ENCODE results near the gene FOXC1.

GRCh38 chr6:1618311-1619097, 8.8 kb downstream of the FOXC1 start:
- TF ChIP-seq REST (IDR thresholded peaks at IDR 0.05; ENCODE audit: borderline replicate concordance), result no peak
- TF ChIP-seq CTCF (IDR thresholded peaks at IDR 0.05; ENCODE audit: poor library complexity, severe bottlenecking), result no peak
- TF ChIP-seq EP300 (conservative IDR thresholded peaks at IDR 0.05; ENCODE audit: poor library complexity, severe bottlenecking), result no peak

Data from neural cell (in vitro differentiated cells).